ENCODE data around the gene SPATS2L.

GRCh38 chr2:200422532-200423261 is 116.2 kb downstream of the SPATS2L start:
- TF ChIP-seq CTCF (IDR thresholded peaks at IDR 0.05) (no peak), POLR2A (IDR thresholded peaks at IDR 0.05) (no peak)
